Esophagus muscularis mucosa (tissue), 4 donors: Measurements from ENCODE around the gene STIL. TPM values are rescaled to one million over a fixed set of nuclear protein-coding genes. Genes with fewer than 3 reads are reported as not detected.

Source experiments
- DNase-seq: peaks from one replicate; pipeline ENCODE4 v3.0.0-alpha.2; 2017; ENCODE audit errors: extremely low spot score
- H3K27ac ChIP-seq, 4 donors: fragments of 200-600 bp; sonication (generic); replicated peaks in 1 of 4; 1 replicate in 3 of 4; 2 replicates in 1 of 4; pipeline ENCODE4 v1.5.1; 2016 to 2019; ENCODE audit warnings: mild to moderate bottlenecking in 1 of 4
- H3K27me3 ChIP-seq, 4 donors: fragments of 200-600 bp; sonication (generic); one replicate each; pipeline versions ENCODE4 v1.5.1 to v1.6.0; 2016 to 2019
- H3K36me3 ChIP-seq, 4 donors: fragments of 200-600 bp; sonication (generic); one replicate each; pipeline ENCODE4 v1.5.1; 2016 to 2019
- H3K4me1 ChIP-seq, 4 donors: fragments of 200-600 bp; sonication (generic); one replicate each; pipeline ENCODE4 v1.5.1; 2016 to 2019
- H3K4me3 ChIP-seq, 4 donors: fragments of 200-600 bp; sonication (generic); 1 replicate in 2 of 4; 2 replicates in 2 of 4; pipeline ENCODE4 v1.5.1; 2016 to 2019; ENCODE audit warnings: mild to moderate bottlenecking in 4 of 4, moderate library complexity in 1 of 4
- H3K9me3 ChIP-seq, 4 donors: fragments of 200-600 bp; sonication (generic); 1 replicate in 3 of 4; 2 replicates in 1 of 4; pipeline ENCODE4 v1.5.1; 2016 to 2019
- CTCF ChIP-seq, 3 experiments: fragments of 200-600 bp in 2 of 3; fragments of 450-650 bp in 1 of 3; sonication (generic) in 2 of 3; IDR thresholded peaks; one replicate each; pipeline ENCODE4 v1.5.1; 2017 to 2019; ENCODE audit warnings: antibody characterized with exemption in 3 of 3, mild to moderate bottlenecking in 2 of 3, moderate library complexity in 1 of 3
- EP300 ChIP-seq: sonication (generic); formaldehyde crosslinking; IDR thresholded peaks from one replicate; pipeline ENCODE4 v1.6.1; 2017; ENCODE audit warnings: antibody characterized with exemption
- POLR2A ChIP-seq: fragments of 450-650 bp; IDR thresholded peaks from one replicate; pipeline ENCODE4 v1.6.1; 2017; ENCODE audit warnings: antibody characterized with exemption, moderate library complexity, mild to moderate bottlenecking, low read depth
- POLR2AphosphoS5 ChIP-seq, 2 donors: sonication (generic); formaldehyde crosslinking; IDR thresholded peaks; one replicate each; pipeline ENCODE4 v1.6.1; 2017; ENCODE audit warnings: antibody characterized with exemption in 2 of 2
- WGBS: methylation state at CpG from one replicate; pipeline ENCODE4 v1.1.5; 2018; 5-methylcytosine and 5-hydroxymethylcytosine counted together
- intact Hi-C: fragments of 100-400 bp; cut with DNase I; formaldehyde crosslinking; loops from one replicate; pipeline ENCODE4 v1.15.1; 2023
- total RNA-seq, 4 donors: library from RNA; depleted of rRNA; stranded (reverse); fragments of >200 nt; gene quantifications; one replicate each; pipeline versions ENCODE4 v1.1.0 to v1.2.1, GENCODE V29; 2016

Gene STIL
- total RNA-seq, 4 donors from 2014 or later: 0.06 to 2.5 (median 0.78) TPM

- Histone ChIP-seq H3K4me1 (peaks cover 29 to 60% (median 56%) of the 10 kb centered on the region in 4 donors), H3K4me3 (peak overlapping the region; percentile 44 to 54 (median 48))
Measured at GRCh38 chr1:47229031-47229885, 84.7 kb downstream of the STIL start.

GRCh38 chr1:47228644-47229030, 85.3 kb downstream of the STIL start:
- H3K27me3 ChIP-seq: peaks cover 3 to 100% (median 81%) of the 10 kb centered on the region in 4 donors
- H3K4me1 ChIP-seq: peaks cover 29 to 61% (median 56%) of the 10 kb centered on the region in 4 donors
- DNase-seq: no peak
- no peaks in the 10 kb centered on the region for H3K36me3 ChIP-seq
- intact Hi-C loops: no loop called here
- no peaks in the 10 kb centered on the region for H3K9me3 ChIP-seq
- peak overlapping the region; percentile 44 to 54 (median 48) for H3K4me3 ChIP-seq
- TF ChIP-seq POLR2A: no peak
- TF ChIP-seq POLR2AphosphoS5 (IDR thresholded peaks at IDR 0.05): peak; percentile 62 to 66
- peak overlapping the region; percentile 65 to 77 (median 66) for H3K27ac ChIP-seq
- WGBS: 47% methylated on average over 8 of the region's 12 CpGs

More at GRCh38 chr1:47229031-47229885, 84.7 kb downstream of the STIL start:
- intact Hi-C loops: no loop called here
- TF ChIP-seq POLR2A (no peak), CTCF (IDR thresholded peaks at IDR 0.05) (no peak), POLR2AphosphoS5 (IDR thresholded peaks at IDR 0.05) (peak in 1 of 2 donors; percentile 7), EP300 (no peak)
- Histone ChIP-seq H3K9me3 (no peaks in the 10 kb centered on the region), H3K36me3 (no peaks in the 10 kb centered on the region), H3K27ac (peak overlapping the region; percentile 65 to 77 (median 66)), H3K27me3 (peaks cover 3 to 100% (median 82%) of the 10 kb centered on the region in 4 donors)
- DNase-seq: no peak
- WGBS: 13% methylated on average over 35 of the region's 35 CpGs

DNA sequence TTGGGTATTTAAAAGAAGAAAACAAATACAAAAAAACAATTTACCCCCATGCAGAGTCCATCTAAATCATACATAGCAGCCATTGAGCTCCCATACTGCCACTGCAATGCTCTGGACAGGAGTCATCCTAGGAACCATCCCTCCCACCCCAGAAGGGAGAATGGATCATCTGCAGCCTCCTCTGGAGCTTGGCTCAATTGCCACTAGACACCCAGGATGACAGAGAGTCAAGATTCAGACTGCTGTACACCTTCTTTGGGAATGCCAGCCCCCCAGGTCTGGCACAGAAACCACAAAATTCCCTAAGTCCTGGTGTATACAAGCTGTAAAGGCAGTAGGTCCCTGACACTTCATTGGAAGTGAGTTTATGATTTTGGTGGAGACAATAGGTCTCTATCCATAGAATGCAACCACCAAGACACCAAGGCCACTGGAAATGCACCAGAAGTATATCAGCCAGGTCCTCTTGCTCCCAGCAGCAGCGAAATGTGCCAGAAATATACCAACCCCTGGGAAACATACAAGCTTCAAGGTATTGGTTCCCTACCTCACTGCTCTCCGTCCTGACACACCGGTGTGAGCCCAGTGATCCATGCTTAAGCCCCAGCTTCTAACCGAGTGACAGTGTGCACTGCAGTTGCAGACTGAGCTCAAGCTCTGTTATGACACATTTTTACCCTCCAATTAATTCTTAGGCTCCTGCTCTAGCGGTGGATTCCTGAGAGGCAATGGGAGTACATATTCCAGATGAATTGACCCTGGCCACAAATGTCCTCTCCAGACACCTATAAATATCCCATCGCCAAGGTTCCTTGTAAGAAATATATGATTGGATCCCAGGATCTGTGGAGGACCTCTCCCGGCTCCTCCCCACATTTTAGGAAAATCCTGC, 86.4 kb downstream of the STIL start:
- intact Hi-C loops: no loop called here
- H3K27ac ChIP-seq: no peak overlapping the region
- WGBS: 64% methylated on average over 7 of the region's 7 CpGs
- peaks cover 3 to 100% (median 79%) of the 10 kb centered on the region in 4 donors for H3K27me3 ChIP-seq
- H3K4me3 ChIP-seq: peak overlapping the region in 2 of 4 donors; percentile 44 to 54
- DNase-seq: no peak
- peaks cover 29 to 61% (median 55%) of the 10 kb centered on the region in 4 donors for H3K4me1 ChIP-seq
- no peaks in the 10 kb centered on the region for H3K36me3 ChIP-seq
- H3K9me3 ChIP-seq: no peaks in the 10 kb centered on the region
- TF ChIP-seq EP300 (no peak), CTCF (IDR thresholded peaks at IDR 0.05) (no peak), POLR2A (no peak), POLR2AphosphoS5 (IDR thresholded peaks at IDR 0.05) (no peak)

GRCh38 chr1:47226839-47227215, 87.1 kb downstream of the STIL start:
- no peak for TF ChIP-seq POLR2A
- no peak for TF ChIP-seq EP300
- TF ChIP-seq CTCF (IDR thresholded peaks at IDR 0.05): no peak
- TF ChIP-seq POLR2AphosphoS5 (IDR thresholded peaks at IDR 0.05): no peak
- intact Hi-C loops: no loop called here
- H3K27me3 ChIP-seq: peaks cover 3 to 98% (median 74%) of the 10 kb centered on the region in 4 donors
- no peak for DNase-seq
- no peaks in the 10 kb centered on the region for H3K9me3 ChIP-seq
- H3K36me3 ChIP-seq: no peaks in the 10 kb centered on the region
- H3K4me1 ChIP-seq: peaks cover 28 to 53% (median 47%) of the 10 kb centered on the region in 4 donors
- H3K27ac ChIP-seq: no peak overlapping the region
- peak overlapping the region in 2 of 4 donors; percentile 45 for H3K4me3 ChIP-seq
- WGBS: 71% methylated on average over 4 of the region's 4 CpGs
